ENCODE results near the gene PDGFC.

The PDGFC gene

GRCh38 chr4:156746111-156746510, 225.5 kb downstream of the PDGFC start:
- no peak for DNase-seq (ENCODE audit: low read depth)

GRCh38 chr4:156738766-156739165, 232.8 kb downstream of the PDGFC start:
- DNase-seq (ENCODE audit: low read depth): no peak

- no peak for DNase-seq (ENCODE audit: low read depth)
These were observed 236.4 kb downstream of the PDGFC start for GRCh38 chr4:156734965-156735895.

GRCh38 chr4:156733582-156733981, 238.0 kb downstream of the PDGFC start:
- no peak for DNase-seq (ENCODE audit: low read depth)

- no peak for DNase-seq (ENCODE audit: low read depth)
These were observed 239.0 kb downstream of the PDGFC start for GRCh38 chr4:156732634-156733033.

GRCh38 chr4:156729416-156729815, 242.2 kb downstream of the PDGFC start:
- DNase-seq (ENCODE audit: low read depth): no peak

GRCh38 chr4:156725257-156725656, 246.3 kb downstream of the PDGFC start:
- no peak for DNase-seq (ENCODE audit: low read depth)

- no peak for DNase-seq (ENCODE audit: low read depth)
These were observed 247.5 kb downstream of the PDGFC start for GRCh38 chr4:156723951-156724668.

GRCh38 chr4:156718226-156718625, 253.4 kb downstream of the PDGFC start:
- no peak for DNase-seq (ENCODE audit: low read depth)

- DNase-seq (ENCODE audit: low read depth): no peak
These were observed 260.4 kb downstream of the PDGFC start for GRCh38 chr4:156711193-156711590.

Data from GM04504 (cell line).